GM23338 (cell line): ENCODE data around the gene AXIN2. TPM values are rescaled to one million over a fixed set of nuclear protein-coding genes. Genes with fewer than 3 reads are reported as not detected.

Experiments used
- ETS1 ChIP-seq: IDR thresholded peaks from 2 replicates; pipeline ENCODE4 v1.6.1; 2016; ENCODE audit warnings: antibody characterized with exemption
- JUNB ChIP-seq: IDR thresholded peaks from one replicate; pipeline ENCODE4 v1.6.1; 2016; ENCODE audit warnings: antibody characterized with exemption; ENCODE audit not compliant: unreplicated experiment
- NANOG ChIP-seq: IDR thresholded peaks from 2 replicates; pipeline ENCODE4 v1.6.1; 2016; ENCODE audit warnings: antibody characterized with exemption, borderline replicate concordance
- POLR2AphosphoS5 ChIP-seq: IDR thresholded peaks from 2 replicates; pipeline ENCODE4 v1.6.1; 2016; ENCODE audit warnings: antibody characterized with exemption, low read depth
- REST ChIP-seq: IDR thresholded peaks from one replicate; pipeline ENCODE4 v1.6.1; 2018; ENCODE audit warnings: antibody characterized with exemption; ENCODE audit not compliant: unreplicated experiment
- STAT1 ChIP-seq: IDR thresholded peaks from one replicate; pipeline ENCODE4 v1.6.1; 2016; ENCODE audit warnings: antibody characterized with exemption; ENCODE audit not compliant: unreplicated experiment
- ZNF331 ChIP-seq: fragments of 250-450 bp; sonication (Bioruptor Pico); IDR thresholded peaks from 2 replicates; pipeline ENCODE4 v1.5.0; 2020; ENCODE audit warnings: low read depth, mild to moderate bottlenecking, moderate library complexity
- polyA plus RNA-seq: library from polyadenylated mRNA; unstranded; fragments of >200 nt; fragmentation: Nextera tagmentation; extraction: Ambion mirVana; gene quantifications from 2 replicates; pipeline ENCODE4 v1.2.1, GENCODE V29; 2016
- total RNA-seq: library from RNA; depleted of rRNA; stranded (reverse); fragments of >200 nt; shearing (Covaris generic); gene quantifications from 2 replicates; pipeline ENCODE4 v1.2.3, GENCODE V29; 2014
- TF ChIP-seq, protein P1 (sequence below): fragments of 250-450 bp; sonication (Bioruptor Pico); IDR thresholded peaks from 2 replicates; pipeline ENCODE4 v1.5.0; 2020; ENCODE audit warnings: mild to moderate bottlenecking, moderate library complexity

AXIN2 gene
- total and polyA plus RNA-seq, 2 experiments from 2014 or later, result 8.0 to 32.7 TPM

DNA sequence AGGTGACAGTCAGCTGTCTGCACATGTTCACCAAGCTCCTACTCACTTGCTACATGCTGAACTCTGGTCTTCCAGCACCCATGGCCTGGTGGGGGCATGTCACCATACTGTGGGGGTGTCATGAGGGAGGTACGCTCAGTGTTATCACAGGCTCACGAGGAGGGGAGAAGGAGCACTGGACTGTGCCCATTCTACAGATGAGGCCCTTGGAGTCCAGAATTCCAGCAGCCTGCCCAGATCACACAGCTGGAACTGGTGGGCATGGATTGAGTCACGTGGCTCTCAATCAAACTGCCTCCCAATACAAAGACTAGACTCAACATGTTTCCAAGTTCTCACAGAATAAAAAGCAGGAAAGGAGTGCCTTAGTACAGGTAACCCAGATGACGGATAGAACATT lies 10.7 kb downstream of the AXIN2 start (continued):
- TF ChIP-seq, protein P1, sequence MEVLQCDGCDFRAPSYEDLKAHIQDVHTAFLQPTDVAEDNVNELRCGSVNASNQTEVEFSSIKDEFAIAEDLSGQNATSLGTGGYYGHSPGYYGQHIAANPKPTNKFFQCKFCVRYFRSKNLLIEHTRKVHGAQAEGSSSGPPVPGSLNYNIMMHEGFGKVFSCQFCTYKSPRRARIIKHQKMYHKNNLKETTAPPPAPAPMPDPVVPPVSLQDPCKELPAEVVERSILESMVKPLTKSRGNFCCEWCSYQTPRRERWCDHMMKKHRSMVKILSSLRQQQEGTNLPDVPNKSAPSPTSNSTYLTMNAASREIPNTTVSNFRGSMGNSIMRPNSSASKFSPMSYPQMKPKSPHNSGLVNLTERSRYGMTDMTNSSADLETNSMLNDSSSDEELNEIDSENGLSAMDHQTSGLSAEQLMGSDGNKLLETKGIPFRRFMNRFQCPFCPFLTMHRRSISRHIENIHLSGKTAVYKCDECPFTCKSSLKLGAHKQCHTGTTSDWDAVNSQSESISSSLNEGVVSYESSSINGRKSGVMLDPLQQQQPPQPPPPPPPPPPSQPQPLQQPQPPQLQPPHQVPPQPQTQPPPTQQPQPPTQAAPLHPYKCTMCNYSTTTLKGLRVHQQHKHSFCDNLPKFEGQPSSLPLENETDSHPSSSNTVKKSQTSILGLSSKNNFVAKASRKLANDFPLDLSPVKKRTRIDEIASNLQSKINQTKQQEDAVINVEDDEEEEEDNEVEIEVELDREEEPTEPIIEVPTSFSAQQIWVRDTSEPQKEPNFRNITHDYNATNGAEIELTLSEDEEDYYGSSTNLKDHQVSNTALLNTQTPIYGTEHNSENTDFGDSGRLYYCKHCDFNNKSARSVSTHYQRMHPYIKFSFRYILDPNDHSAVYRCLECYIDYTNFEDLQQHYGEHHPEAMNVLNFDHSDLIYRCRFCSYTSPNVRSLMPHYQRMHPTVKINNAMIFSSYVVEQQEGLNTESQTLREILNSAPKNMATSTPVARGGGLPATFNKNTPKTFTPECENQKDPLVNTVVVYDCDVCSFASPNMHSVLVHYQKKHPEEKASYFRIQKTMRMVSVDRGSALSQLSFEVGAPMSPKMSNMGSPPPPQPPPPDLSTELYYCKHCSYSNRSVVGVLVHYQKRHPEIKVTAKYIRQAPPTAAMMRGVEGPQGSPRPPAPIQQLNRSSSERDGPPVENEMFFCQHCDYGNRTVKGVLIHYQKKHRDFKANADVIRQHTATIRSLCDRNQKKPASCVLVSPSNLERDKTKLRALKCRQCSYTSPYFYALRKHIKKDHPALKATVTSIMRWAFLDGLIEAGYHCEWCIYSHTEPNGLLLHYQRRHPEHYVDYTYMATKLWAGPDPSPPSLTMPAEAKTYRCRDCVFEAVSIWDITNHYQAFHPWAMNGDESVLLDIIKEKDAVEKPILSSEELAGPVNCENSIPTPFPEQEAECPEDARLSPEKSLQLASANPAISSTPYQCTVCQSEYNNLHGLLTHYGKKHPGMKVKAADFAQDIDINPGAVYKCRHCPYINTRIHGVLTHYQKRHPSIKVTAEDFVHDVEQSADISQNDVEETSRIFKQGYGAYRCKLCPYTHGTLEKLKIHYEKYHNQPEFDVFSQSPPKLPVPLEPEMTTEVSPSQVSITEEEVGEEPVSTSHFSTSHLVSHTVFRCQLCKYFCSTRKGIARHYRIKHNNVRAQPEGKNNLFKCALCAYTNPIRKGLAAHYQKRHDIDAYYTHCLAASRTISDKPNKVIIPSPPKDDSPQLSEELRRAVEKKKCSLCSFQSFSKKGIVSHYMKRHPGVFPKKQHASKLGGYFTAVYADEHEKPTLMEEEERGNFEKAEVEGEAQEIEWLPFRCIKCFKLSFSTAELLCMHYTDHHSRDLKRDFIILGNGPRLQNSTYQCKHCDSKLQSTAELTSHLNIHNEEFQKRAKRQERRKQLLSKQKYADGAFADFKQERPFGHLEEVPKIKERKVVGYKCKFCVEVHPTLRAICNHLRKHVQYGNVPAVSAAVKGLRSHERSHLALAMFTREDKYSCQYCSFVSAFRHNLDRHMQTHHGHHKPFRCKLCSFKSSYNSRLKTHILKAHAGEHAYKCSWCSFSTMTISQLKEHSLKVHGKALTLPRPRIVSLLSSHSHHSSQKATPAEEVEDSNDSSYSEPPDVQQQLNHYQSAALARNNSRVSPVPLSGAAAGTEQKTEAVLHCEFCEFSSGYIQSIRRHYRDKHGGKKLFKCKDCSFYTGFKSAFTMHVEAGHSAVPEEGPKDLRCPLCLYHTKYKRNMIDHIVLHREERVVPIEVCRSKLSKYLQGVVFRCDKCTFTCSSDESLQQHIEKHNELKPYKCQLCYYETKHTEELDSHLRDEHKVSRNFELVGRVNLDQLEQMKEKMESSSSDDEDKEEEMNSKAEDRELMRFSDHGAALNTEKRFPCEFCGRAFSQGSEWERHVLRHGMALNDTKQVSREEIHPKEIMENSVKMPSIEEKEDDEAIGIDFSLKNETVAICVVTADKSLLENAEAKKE (CRISPR knock-in tag), result no peak
- no peak for TF ChIP-seq STAT1
- TF ChIP-seq NANOG, result no peak
- no peak for TF ChIP-seq JUNB
- no peak for TF ChIP-seq POLR2AphosphoS5
- TF ChIP-seq REST, result no peak
- no peak for TF ChIP-seq ETS1
- TF ChIP-seq ZNF331 (CRISPR knock-in tag), result no peak
